Transverse colon (tissue), 4 donors: Measurements from ENCODE around the gene HDGF.

Experiments
- POLR2AphosphoS5 ChIP-seq, 3 donors: sonication (generic); formaldehyde crosslinking; IDR thresholded peaks; one replicate each; pipeline ENCODE4 v1.6.1; 2016; ENCODE audit warnings: antibody characterized with exemption in 3 of 3
- TF ChIP-seq, protein P1 (sequence below), 5 experiments: fragments of 200-600 bp in 3 of 5; fragments of 450-650 bp in 2 of 5; sonication (generic) in 3 of 5; IDR thresholded peaks; 1 replicate in 2 of 5; 2 replicates in 3 of 5; pipeline ENCODE4 v1.5.1; 2016 to 2017; ENCODE audit warnings: antibody characterized with exemption in 5 of 5, inconsistent platforms in 3 of 5, mild to moderate bottlenecking in 2 of 5, moderate library complexity in 1 of 5

DNA sequence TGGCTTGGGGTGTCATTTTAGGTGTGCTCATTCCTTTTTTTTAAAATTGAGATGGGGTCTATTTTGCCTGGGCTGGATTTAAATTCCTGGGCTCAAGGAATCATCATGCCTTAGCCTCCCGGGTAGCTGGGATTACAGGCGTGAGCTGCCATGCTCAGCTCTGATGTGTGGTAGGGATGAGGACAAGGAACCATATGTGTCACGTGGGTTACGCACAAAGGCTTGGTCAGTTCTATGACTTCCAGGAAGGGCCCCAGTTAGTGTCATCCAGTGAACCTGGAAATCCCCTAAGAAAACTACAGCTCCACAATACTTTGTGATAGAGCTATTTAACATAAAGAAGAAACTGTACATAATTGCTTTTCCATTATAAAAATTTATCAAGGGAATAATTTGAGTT, 29.9 kb downstream of the HDGF start:
- TF ChIP-seq, protein P1, sequence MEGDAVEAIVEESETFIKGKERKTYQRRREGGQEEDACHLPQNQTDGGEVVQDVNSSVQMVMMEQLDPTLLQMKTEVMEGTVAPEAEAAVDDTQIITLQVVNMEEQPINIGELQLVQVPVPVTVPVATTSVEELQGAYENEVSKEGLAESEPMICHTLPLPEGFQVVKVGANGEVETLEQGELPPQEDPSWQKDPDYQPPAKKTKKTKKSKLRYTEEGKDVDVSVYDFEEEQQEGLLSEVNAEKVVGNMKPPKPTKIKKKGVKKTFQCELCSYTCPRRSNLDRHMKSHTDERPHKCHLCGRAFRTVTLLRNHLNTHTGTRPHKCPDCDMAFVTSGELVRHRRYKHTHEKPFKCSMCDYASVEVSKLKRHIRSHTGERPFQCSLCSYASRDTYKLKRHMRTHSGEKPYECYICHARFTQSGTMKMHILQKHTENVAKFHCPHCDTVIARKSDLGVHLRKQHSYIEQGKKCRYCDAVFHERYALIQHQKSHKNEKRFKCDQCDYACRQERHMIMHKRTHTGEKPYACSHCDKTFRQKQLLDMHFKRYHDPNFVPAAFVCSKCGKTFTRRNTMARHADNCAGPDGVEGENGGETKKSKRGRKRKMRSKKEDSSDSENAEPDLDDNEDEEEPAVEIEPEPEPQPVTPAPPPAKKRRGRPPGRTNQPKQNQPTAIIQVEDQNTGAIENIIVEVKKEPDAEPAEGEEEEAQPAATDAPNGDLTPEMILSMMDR (IDR thresholded peaks at IDR 0.05): no peak
- no peak for TF ChIP-seq POLR2AphosphoS5 (IDR thresholded peaks at IDR 0.05)
